ENCODE data around the gene DIAPH2. TPM values are rescaled to one million over a fixed set of nuclear protein-coding genes. Genes with fewer than 3 reads are reported as not detected.

DIAPH2 gene
- total and polyA plus RNA-seq, 2 donors (not counting 1 experiment from before 2014, with no cell fraction given) = 4.2 to 32.4 TPM

- H2AFZ ChIP-seq (ENCODE audit: insufficient read depth, low read depth, low read length, poor library complexity, severe bottlenecking) = no peak overlapping the region
- POLR2A ChIA-PET = no interaction called here
- CTCF ChIA-PET = interaction anchor here (0.6 kb wide), 1 partner anchor 24 kb away, joined by 4 read pairs; no protein-coding TSS in a partner anchor
- H3K27me3 Mint-ChIP-seq = no peaks in the 10 kb centered on the region
- ATAC-seq (ENCODE audit: low read depth) = no peak
- H3K4me3 ChIP-seq (ENCODE audit: control extremely low read depth in 1 of 5, extremely low read depth in 1 of 5, insufficient read depth in 1 of 5, low read depth in 2 of 5, low read length in 4 of 5) = no peak overlapping the region
- no peaks in the 10 kb centered on the region for H3K79me2 ChIP-seq (ENCODE audit: control insufficient read depth, insufficient read depth, low read length)
- no peak overlapping the region for H3K27ac Mint-ChIP-seq
- intact Hi-C loops (cut with micrococcal nuclease) = no loop called here
- H3K4me1 Mint-ChIP-seq = peaks cover 13% of the 10 kb centered on the region
- no CpG with 5 or more reads among the region's 1 CpG for WGBS (ENCODE audit: insufficient coverage)
- H3K4me3 Mint-ChIP-seq = no peak overlapping the region
- no peak overlapping the region for H3K27ac ChIP-seq (ENCODE audit: low read length in 2 of 2)
- no peak overlapping the region for H3K9ac ChIP-seq (ENCODE audit: low read length)
- H3K27me3 ChIP-seq (replicated peaks in 1 of 4; ENCODE audit: control extremely low read depth in 1 of 4, control insufficient read depth in 3 of 4, insufficient read depth in 4 of 4, low read length in 3 of 4) = no peaks in the 10 kb centered on the region
- TF ChIP-seq, protein P1, sequence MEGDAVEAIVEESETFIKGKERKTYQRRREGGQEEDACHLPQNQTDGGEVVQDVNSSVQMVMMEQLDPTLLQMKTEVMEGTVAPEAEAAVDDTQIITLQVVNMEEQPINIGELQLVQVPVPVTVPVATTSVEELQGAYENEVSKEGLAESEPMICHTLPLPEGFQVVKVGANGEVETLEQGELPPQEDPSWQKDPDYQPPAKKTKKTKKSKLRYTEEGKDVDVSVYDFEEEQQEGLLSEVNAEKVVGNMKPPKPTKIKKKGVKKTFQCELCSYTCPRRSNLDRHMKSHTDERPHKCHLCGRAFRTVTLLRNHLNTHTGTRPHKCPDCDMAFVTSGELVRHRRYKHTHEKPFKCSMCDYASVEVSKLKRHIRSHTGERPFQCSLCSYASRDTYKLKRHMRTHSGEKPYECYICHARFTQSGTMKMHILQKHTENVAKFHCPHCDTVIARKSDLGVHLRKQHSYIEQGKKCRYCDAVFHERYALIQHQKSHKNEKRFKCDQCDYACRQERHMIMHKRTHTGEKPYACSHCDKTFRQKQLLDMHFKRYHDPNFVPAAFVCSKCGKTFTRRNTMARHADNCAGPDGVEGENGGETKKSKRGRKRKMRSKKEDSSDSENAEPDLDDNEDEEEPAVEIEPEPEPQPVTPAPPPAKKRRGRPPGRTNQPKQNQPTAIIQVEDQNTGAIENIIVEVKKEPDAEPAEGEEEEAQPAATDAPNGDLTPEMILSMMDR (IDR thresholded peaks at IDR 0.05) = no peak
- no peak for TF ChIP-seq EZH2 (IDR thresholded peaks at IDR 0.05; ENCODE audit: borderline replicate concordance, insufficient read depth, low read depth, low read length, poor library complexity, severe bottlenecking)
- no peak for DNase-seq
- H3K36me3 ChIP-seq (replicated peaks in 1 of 2; ENCODE audit: control extremely low read depth in 1 of 2, control insufficient read depth in 1 of 2, extremely low read depth in 1 of 2, insufficient read depth in 2 of 2, low read length in 1 of 2) = no peaks in the 10 kb centered on the region
- H3K4me2 ChIP-seq (replicated peaks; ENCODE audit: low read depth, low read length, poor library complexity, severe bottlenecking) = no peak overlapping the region
- H3K9me3 ChIP-seq (ENCODE audit: control extremely low read depth in 1 of 3, control insufficient read depth in 2 of 3, insufficient read depth in 1 of 3, low read length in 2 of 3) = peaks cover 0 to 11% (median 0%) of the 10 kb centered on the region in 3 donors
- peaks cover 0 to 3% of the 10 kb centered on the region in 2 donors for H3K4me1 ChIP-seq (ENCODE audit: control insufficient read depth in 2 of 2, insufficient read depth in 2 of 2, low read length in 2 of 2)
- H3K9me3 Mint-ChIP-seq (ENCODE audit: insufficient read depth) = peaks cover 10% of the 10 kb centered on the region
- H4K20me1 ChIP-seq (ENCODE audit: control insufficient read depth, insufficient read depth, low read length, poor library complexity, severe bottlenecking) = no peaks in the 10 kb centered on the region
These were observed 845.0 kb downstream of the DIAPH2 start for GRCh38 chrX:97529536-97530200.

- DNase-seq (no peak), ATAC-seq (ENCODE audit: low read depth) (no peak)
- POLR2A ChIA-PET = no interaction called here
- Mint-ChIP-seq H3K4me1 (peaks cover 9% of the 10 kb centered on the region), H3K4me3 (no peak overlapping the region), H3K27me3 (no peaks in the 10 kb centered on the region), H3K9me3 (ENCODE audit: insufficient read depth) (peaks cover 10% of the 10 kb centered on the region), H3K27ac (no peak overlapping the region)
- WGBS (ENCODE audit: insufficient coverage) = no CpG with 5 or more reads among the region's 3 CpGs
- Histone ChIP-seq H3K4me1 (ENCODE audit: control insufficient read depth in 2 of 2, insufficient read depth in 2 of 2, low read length in 2 of 2) (peaks cover 0 to 3% of the 10 kb centered on the region in 2 donors), H3K4me3 (ENCODE audit: control extremely low read depth in 1 of 5, extremely low read depth in 1 of 5, insufficient read depth in 1 of 5, low read depth in 2 of 5, low read length in 4 of 5) (no peak overlapping the region), H3K9me3 (ENCODE audit: control extremely low read depth in 1 of 3, control insufficient read depth in 2 of 3, insufficient read depth in 1 of 3, low read length in 2 of 3) (peaks cover 0 to 11% (median 0%) of the 10 kb centered on the region in 3 donors), H3K27me3 (replicated peaks in 1 of 4; ENCODE audit: control extremely low read depth in 1 of 4, control insufficient read depth in 3 of 4, insufficient read depth in 4 of 4, low read length in 3 of 4) (no peaks in the 10 kb centered on the region), H3K36me3 (replicated peaks in 1 of 2; ENCODE audit: control extremely low read depth in 1 of 2, control insufficient read depth in 1 of 2, extremely low read depth in 1 of 2, insufficient read depth in 2 of 2, low read length in 1 of 2) (no peaks in the 10 kb centered on the region), H2AFZ (ENCODE audit: insufficient read depth, low read depth, low read length, poor library complexity, severe bottlenecking) (no peak overlapping the region), H3K9ac (ENCODE audit: low read length) (no peak overlapping the region), H3K79me2 (ENCODE audit: control insufficient read depth, insufficient read depth, low read length) (no peaks in the 10 kb centered on the region), H3K27ac (ENCODE audit: low read length in 2 of 2) (no peak overlapping the region), H4K20me1 (ENCODE audit: control insufficient read depth, insufficient read depth, low read length, poor library complexity, severe bottlenecking) (no peaks in the 10 kb centered on the region), H3K4me2 (replicated peaks; ENCODE audit: low read depth, low read length, poor library complexity, severe bottlenecking) (no peak overlapping the region)
- CTCF ChIA-PET = no interaction called here
- TF ChIP-seq, protein P1 (IDR thresholded peaks at IDR 0.05) = no peak
- TF ChIP-seq EZH2 (IDR thresholded peaks at IDR 0.05; ENCODE audit: borderline replicate concordance, insufficient read depth, low read depth, low read length, poor library complexity, severe bottlenecking) = no peak
- intact Hi-C loops (cut with micrococcal nuclease) = no loop called here
These were observed 847.2 kb downstream of the DIAPH2 start for GRCh38 chrX:97531825-97532224.

All from B cell (primary cell).